Liver (tissue), 3 donors: ENCODE measurements around the gene FAM236D.
"Not testable (repeated sequence)": the region's sequence is repeated elsewhere in the genome, so short reads cannot be mapped to it uniquely, and the experiment has no call there.

Experiments
- SP1 ChIP-seq: IDR thresholded peaks from 2 replicates; pipeline ENCODE4 v1.6.1; 2018; ENCODE audit warnings: antibody characterized with exemption, mild to moderate bottlenecking
- TAF1 ChIP-seq: conservative IDR thresholded peaks from 2 replicates; pipeline ENCODE4 v1.6.1; 2016; ENCODE audit warnings: antibody characterized with exemption, mild to moderate bottlenecking
- TF ChIP-seq, protein P1 (sequence below): fragments of 150-350 bp; IDR thresholded peaks from 2 replicates; pipeline ENCODE4 v1.5.1; 2017; ENCODE audit warnings: improper control_type of control experiment, low read depth, low read length; ENCODE audit not compliant: missing input control
- donor health status: healthy.
- donor health status: healthy.

GRCh38 chrX:72808110-72808509 is at the start of gene FAM236D:
- not testable (repeated sequence) for TF ChIP-seq TAF1, SP1
- TF ChIP-seq, protein P1, sequence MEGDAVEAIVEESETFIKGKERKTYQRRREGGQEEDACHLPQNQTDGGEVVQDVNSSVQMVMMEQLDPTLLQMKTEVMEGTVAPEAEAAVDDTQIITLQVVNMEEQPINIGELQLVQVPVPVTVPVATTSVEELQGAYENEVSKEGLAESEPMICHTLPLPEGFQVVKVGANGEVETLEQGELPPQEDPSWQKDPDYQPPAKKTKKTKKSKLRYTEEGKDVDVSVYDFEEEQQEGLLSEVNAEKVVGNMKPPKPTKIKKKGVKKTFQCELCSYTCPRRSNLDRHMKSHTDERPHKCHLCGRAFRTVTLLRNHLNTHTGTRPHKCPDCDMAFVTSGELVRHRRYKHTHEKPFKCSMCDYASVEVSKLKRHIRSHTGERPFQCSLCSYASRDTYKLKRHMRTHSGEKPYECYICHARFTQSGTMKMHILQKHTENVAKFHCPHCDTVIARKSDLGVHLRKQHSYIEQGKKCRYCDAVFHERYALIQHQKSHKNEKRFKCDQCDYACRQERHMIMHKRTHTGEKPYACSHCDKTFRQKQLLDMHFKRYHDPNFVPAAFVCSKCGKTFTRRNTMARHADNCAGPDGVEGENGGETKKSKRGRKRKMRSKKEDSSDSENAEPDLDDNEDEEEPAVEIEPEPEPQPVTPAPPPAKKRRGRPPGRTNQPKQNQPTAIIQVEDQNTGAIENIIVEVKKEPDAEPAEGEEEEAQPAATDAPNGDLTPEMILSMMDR: not testable (repeated sequence)
